ENCODE results near the gene ANO2.

The ANO2 gene

GRCh38 chr12:5945071-5946008 is at the start of gene ANO2:
TSS of gene ANO2 (minus strand) at chr12:5945259. CDS start at chr12:5945217, 42 bp downstream.
- peak; percentile 81 for DNase-seq

GRCh38 chr12:5989621-5990020 is 44.6 kb upstream of the ANO2 start:
- DNase-seq = no peak

GRCh38 chr12:5988659-5989116 is 43.6 kb upstream of the ANO2 start:
- peak; percentile 89 for DNase-seq

GRCh38 chr12:5988088-5988487 is 43.0 kb upstream of the ANO2 start:
- DNase-seq = peak; percentile 94

- DNase-seq = no peak
Observed at GRCh38 chr12:5987573-5987972, 42.5 kb upstream of the ANO2 start.

GRCh38 chr12:5985471-5985870 is 40.4 kb upstream of the ANO2 start:
- no peak for DNase-seq

GRCh38 chr12:5984873-5985272 is 39.8 kb upstream of the ANO2 start:
- no peak for DNase-seq

- DNase-seq = no peak
Observed at GRCh38 chr12:5982106-5982505, 37.0 kb upstream of the ANO2 start.

- DNase-seq = no peak
Observed at GRCh38 chr12:5977556-5977955, 32.5 kb upstream of the ANO2 start.

- DNase-seq = no peak
Observed at GRCh38 chr12:5976711-5977110, 31.7 kb upstream of the ANO2 start.

- no peak for DNase-seq
Observed at GRCh38 chr12:5976196-5976595, 31.1 kb upstream of the ANO2 start.

- DNase-seq = no peak
Observed at GRCh38 chr12:5973461-5974115, 28.5 kb upstream of the ANO2 start.

- no peak for DNase-seq
Observed at GRCh38 chr12:5972387-5972786, 27.3 kb upstream of the ANO2 start.

- no peak for DNase-seq
Observed at GRCh38 chr12:5971194-5971850, 26.3 kb upstream of the ANO2 start.

- DNase-seq = no peak
Observed at GRCh38 chr12:5969974-5970690, 25.1 kb upstream of the ANO2 start.

- DNase-seq = no peak
Observed at GRCh38 chr12:5969156-5969973, 24.3 kb upstream of the ANO2 start.

GRCh38 chr12:5967645-5968415 is 22.8 kb upstream of the ANO2 start:
- no peak for DNase-seq

- no peak for DNase-seq
Observed at GRCh38 chr12:5966486-5967095, 21.5 kb upstream of the ANO2 start.

GRCh38 chr12:5965950-5966383 is 20.9 kb upstream of the ANO2 start:
- peak; percentile 71 for DNase-seq

Measured in NCI-H146 (cell line).